ENCODE measurements around the gene TTC6. TPM values are rescaled to one million over a fixed set of nuclear protein-coding genes. Genes with fewer than 3 reads are reported as not detected.

The TTC6 gene
- total RNA-seq, 1 experiment from 2014 or later = 5.2 TPM

DNA sequence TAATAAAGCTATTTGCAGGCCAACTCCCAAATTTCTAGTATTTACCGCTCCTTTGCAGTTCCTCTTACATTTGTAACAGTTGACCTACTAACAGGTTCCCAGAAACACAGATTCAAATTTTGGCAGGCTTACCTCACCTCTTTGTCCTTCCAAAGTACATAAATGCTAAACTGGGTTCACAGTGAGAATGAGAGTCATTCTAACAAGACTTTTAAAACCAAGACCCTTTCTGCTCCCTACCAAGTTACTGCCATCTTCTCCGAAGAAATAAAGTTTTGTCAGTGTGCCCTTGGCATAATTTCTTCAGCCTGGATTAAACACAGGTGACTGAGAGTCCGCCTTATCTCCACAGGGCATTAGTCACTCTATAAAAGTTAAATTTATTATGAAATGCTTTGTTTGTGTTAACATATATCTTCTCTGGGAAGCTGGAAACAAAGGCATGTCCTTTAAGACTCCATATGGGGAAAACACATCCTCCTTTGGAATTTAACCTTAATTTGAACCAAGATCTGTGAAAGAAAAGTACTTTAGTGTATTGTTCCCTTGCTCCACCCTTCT, 28.5 kb upstream of the TTC6 start:
- Histone ChIP-seq H3F3A (ENCODE audit: insufficient read depth, low read depth) (peaks cover 23% of the 10 kb centered on the region), H3K79me2 (ENCODE audit: low read depth) (no peaks in the 10 kb centered on the region), H3K4me3 (peak overlapping the region; percentile 59), H3K4me1 (replicated peaks; ENCODE audit: insufficient read depth) (peaks cover 40% of the 10 kb centered on the region), H4K20me1 (ENCODE audit: insufficient read depth) (no peaks in the 10 kb centered on the region), H3K27ac (peak overlapping the region; percentile 92), H3K4me2 (peak overlapping the region; percentile 82), H2AFZ (no peak overlapping the region), H3K9me2 (ENCODE audit: insufficient read depth) (no peaks in the 10 kb centered on the region), H3K27me3 (ENCODE audit: insufficient read depth, low read depth) (no peaks in the 10 kb centered on the region), H3K36me3 (ENCODE audit: low read depth) (0 out of 2 replicates have a peak, but pooled peaks cover 8% of the 10 kb centered on the region), H3K9me3 (ENCODE audit: insufficient read depth, low read depth) (no peaks in the 10 kb centered on the region)
- intact Hi-C loops (cut with micrococcal nuclease; ENCODE audit: unreplicated experiment) = loop anchor here (1.0 to 2.0 kb wide), 2 partner anchors 13 to 24 kb away; no protein-coding TSS in a partner anchor
- TF ChIP-seq EZH2 (IDR thresholded peaks at IDR 0.05; ENCODE audit: low read depth) = no peak
- TF ChIP-seq, protein P1, sequence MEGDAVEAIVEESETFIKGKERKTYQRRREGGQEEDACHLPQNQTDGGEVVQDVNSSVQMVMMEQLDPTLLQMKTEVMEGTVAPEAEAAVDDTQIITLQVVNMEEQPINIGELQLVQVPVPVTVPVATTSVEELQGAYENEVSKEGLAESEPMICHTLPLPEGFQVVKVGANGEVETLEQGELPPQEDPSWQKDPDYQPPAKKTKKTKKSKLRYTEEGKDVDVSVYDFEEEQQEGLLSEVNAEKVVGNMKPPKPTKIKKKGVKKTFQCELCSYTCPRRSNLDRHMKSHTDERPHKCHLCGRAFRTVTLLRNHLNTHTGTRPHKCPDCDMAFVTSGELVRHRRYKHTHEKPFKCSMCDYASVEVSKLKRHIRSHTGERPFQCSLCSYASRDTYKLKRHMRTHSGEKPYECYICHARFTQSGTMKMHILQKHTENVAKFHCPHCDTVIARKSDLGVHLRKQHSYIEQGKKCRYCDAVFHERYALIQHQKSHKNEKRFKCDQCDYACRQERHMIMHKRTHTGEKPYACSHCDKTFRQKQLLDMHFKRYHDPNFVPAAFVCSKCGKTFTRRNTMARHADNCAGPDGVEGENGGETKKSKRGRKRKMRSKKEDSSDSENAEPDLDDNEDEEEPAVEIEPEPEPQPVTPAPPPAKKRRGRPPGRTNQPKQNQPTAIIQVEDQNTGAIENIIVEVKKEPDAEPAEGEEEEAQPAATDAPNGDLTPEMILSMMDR (conservative IDR thresholded peaks at IDR 0.05) = no peak
- peak in 1 of 2 experiments; percentile 96 for DNase-seq
- POLR2A ChIA-PET (ENCODE audit: unreplicated experiment) = interaction anchor here (0.6 kb wide), 1 partner anchor 23 kb away, joined by 23 read pairs; no protein-coding TSS in a partner anchor
- BruUV-seq (replicated peaks) = no TSS peak
- CTCF ChIA-PET = no interaction called here

DNA sequence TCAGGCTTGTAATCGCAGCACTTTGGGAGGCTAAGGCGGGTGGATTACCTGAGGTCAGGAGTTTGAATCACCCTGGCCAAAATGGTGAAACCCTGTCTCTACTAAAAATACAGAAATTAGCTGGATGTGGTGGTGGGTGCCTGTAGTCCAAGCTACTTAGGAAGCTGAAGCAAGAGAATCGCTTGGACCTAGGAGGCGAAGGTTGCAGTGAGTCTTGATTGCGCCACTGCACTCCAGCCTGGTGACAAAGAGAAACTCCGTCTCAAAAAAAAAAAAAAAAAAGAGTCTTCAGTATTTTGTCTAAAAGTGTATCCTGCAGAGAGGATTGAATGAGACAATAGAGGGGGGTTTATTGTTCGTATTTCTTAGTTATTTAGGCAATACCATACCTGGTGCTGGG, 25.7 kb upstream of the TTC6 start:
- H3K79me2 ChIP-seq (ENCODE audit: low read depth) = no peaks in the 10 kb centered on the region
- H3K36me3 ChIP-seq (ENCODE audit: low read depth) = no peaks in the 10 kb centered on the region
- no peaks in the 10 kb centered on the region for H4K20me1 ChIP-seq (ENCODE audit: insufficient read depth)
- ChIA-PET POLR2A (ENCODE audit: unreplicated experiment) (no interaction called here), CTCF (no interaction called here)
- H3K4me2 ChIP-seq = no peak overlapping the region
- H3K4me3 ChIP-seq = no peak overlapping the region
- DNase-seq = no peak
- peaks cover 38% of the 10 kb centered on the region for H3K4me1 ChIP-seq (replicated peaks; ENCODE audit: insufficient read depth)
- H3K27me3 ChIP-seq (ENCODE audit: insufficient read depth, low read depth) = no peaks in the 10 kb centered on the region
- TF ChIP-seq, protein P1 (conservative IDR thresholded peaks at IDR 0.05) = no peak
- TF ChIP-seq EZH2 (IDR thresholded peaks at IDR 0.05; ENCODE audit: low read depth) = no peak
- BruUV-seq (replicated peaks) = no TSS peak
- H3K9me2 ChIP-seq (ENCODE audit: insufficient read depth) = no peaks in the 10 kb centered on the region
- no peak overlapping the region for H3K27ac ChIP-seq
- H3F3A ChIP-seq (ENCODE audit: insufficient read depth, low read depth) = peaks cover 23% of the 10 kb centered on the region
- intact Hi-C loops (cut with micrococcal nuclease; ENCODE audit: unreplicated experiment) = no loop called here
- H2AFZ ChIP-seq = no peak overlapping the region
- no peaks in the 10 kb centered on the region for H3K9me3 ChIP-seq (ENCODE audit: insufficient read depth, low read depth)

DNA sequence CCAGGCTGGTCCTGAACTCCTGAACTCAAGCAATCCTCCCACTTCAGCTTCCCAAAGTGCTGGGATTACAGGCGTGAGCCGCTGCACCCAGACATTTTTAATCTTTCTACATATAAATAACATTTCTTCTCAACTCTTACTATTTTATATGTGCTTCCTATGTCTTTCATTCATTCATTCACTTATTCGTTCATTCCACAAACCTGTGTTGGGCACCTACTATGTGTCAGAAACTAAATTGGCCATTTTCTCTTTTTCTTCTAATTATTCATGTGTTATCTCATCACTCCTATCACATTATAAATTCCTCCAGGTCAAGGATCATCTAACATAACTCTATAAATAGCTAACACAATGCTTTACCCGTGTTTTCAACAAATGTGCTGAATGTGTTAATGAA, 24.0 kb upstream of the TTC6 start:
- TF ChIP-seq EZH2 (IDR thresholded peaks at IDR 0.05; ENCODE audit: low read depth) = no peak
- TF ChIP-seq, protein P1 (conservative IDR thresholded peaks at IDR 0.05) = no peak
- ChIA-PET POLR2A (ENCODE audit: unreplicated experiment) (interaction anchor here (0.8 kb wide), 1 partner anchor 23 kb away, joined by 8 read pairs; the partner anchor contains the start of gene FOXA1), CTCF (no interaction called here)
- Histone ChIP-seq H3K36me3 (ENCODE audit: low read depth) (no peaks in the 10 kb centered on the region), H3K4me1 (replicated peaks; ENCODE audit: insufficient read depth) (peaks cover 22% of the 10 kb centered on the region), H3K4me3 (no peak overlapping the region), H4K20me1 (ENCODE audit: insufficient read depth) (no peaks in the 10 kb centered on the region), H3K9me2 (ENCODE audit: insufficient read depth) (no peaks in the 10 kb centered on the region), H3K79me2 (ENCODE audit: low read depth) (no peaks in the 10 kb centered on the region), H3F3A (ENCODE audit: insufficient read depth, low read depth) (peaks cover 14% of the 10 kb centered on the region), H3K9me3 (ENCODE audit: insufficient read depth, low read depth) (no peaks in the 10 kb centered on the region), H3K4me2 (no peak overlapping the region), H3K27me3 (ENCODE audit: insufficient read depth, low read depth) (no peaks in the 10 kb centered on the region), H2AFZ (no peak overlapping the region), H3K27ac (no peak overlapping the region)
- DNase-seq = no peak
- intact Hi-C loops (cut with micrococcal nuclease; ENCODE audit: unreplicated experiment) = no loop called here
- BruUV-seq (replicated peaks) = no TSS peak

All from PC-9 (cell line).